Measurements from ENCODE around the gene SPPL2A.

DNA sequence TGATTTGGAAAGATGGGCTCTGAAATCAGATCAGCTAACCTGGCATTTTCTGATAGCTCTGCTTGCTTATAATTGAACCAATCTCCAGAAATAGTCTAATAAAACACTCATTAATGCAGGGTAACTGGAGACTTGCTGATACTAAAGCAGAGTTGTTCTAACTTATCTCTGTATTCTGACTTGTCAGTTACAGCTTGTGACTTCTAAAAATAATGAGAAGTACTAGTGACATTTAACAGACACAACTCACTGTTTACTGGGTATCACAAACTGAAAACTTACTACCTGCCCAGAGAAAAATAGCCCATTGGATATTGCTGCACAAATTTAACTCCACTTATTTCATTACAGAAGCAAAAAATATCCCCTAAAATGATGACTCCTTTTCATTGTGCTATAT is 54.9 kb downstream of the SPPL2A start:
- TF ChIP-seq GATA2 (IDR thresholded peaks at IDR 0.05; ENCODE audit: low read depth, low read length) (no peak), GATA3 (IDR thresholded peaks at IDR 0.05; ENCODE audit: low read depth, low read length) (no peak)

All from SH-SY5Y (cell line).